K562 (cell line): ENCODE data around the gene FCGR3A. TPM values are rescaled to one million over a fixed set of nuclear protein-coding genes. Genes with fewer than 3 reads are reported as not detected.

Source experiments
- ATF7 ChIP-seq: fragments of 450-650 bp; IDR thresholded peaks from 2 replicates; pipeline ENCODE4 v1.7.1; 2014; ENCODE audit warnings: mild to moderate bottlenecking, moderate library complexity
- BRD9 ChIP-seq: fragments of 450-650 bp; IDR thresholded peaks from 2 replicates; pipeline ENCODE4 v1.6.1; 2018; ENCODE audit warnings: low read depth; ENCODE audit not compliant: partially characterized antibody
- CBFA2T3 ChIP-seq: fragments of 450-650 bp; IDR thresholded peaks from 2 replicates; pipeline ENCODE4 v1.6.1; 2017
- CC2D1A ChIP-seq: fragments of 450-650 bp; IDR thresholded peaks from 2 replicates; pipeline ENCODE4 v1.6.1; 2017; ENCODE audit warnings: mild to moderate bottlenecking
- CCNT2 ChIP-seq: IDR thresholded peaks from 2 replicates; pipeline ENCODE4 v1.6.1; 2011; ENCODE audit warnings: borderline replicate concordance, low read depth, mild to moderate bottlenecking, moderate library complexity, mixed read lengths, low read length; ENCODE audit not compliant: insufficient read length; ENCODE audit errors: extremely low read depth
- CEBPB ChIP-seq: fragments of 450-650 bp; IDR thresholded peaks from 2 replicates; pipeline ENCODE4 v1.6.1; 2016; ENCODE audit warnings: missing genetic modification characterization, missing compliant biosample characterization
- CEBPG ChIP-seq, 3 experiments: fragments of 200-800 bp in 1 of 3; sonication (Bioruptor generic) in 1 of 3; sonication (generic) in 1 of 3; formaldehyde crosslinking in 1 of 3; IDR thresholded peaks in 2 of 3; conservative IDR thresholded peaks in 1 of 3; 2 replicates each; pipeline versions ENCODE4 v1.6.1 to v1.8.0; 2016 to 2022; ENCODE audit warnings: missing compliant biosample characterization in 2 of 3, missing genetic modification characterization in 2 of 3, mild to moderate bottlenecking in 1 of 3, missing genetic modification reagents in 1 of 3
- CTBP1 ChIP-seq: fragments of 450-650 bp; IDR thresholded peaks from 2 replicates; pipeline ENCODE4 v1.6.1; 2016; ENCODE audit warnings: borderline replicate concordance
- ETV5 ChIP-seq: sonication (generic); formaldehyde crosslinking; IDR thresholded peaks from 2 replicates; pipeline ENCODE4 v1.4.0; 2020; ENCODE audit warnings: low read depth, mild to moderate bottlenecking, missing genetic modification reagents
- FOS ChIP-seq: IDR thresholded peaks from 3 replicates; pipeline ENCODE4 v1.6.1; 2011; ENCODE audit not compliant: insufficient read length; ENCODE audit errors: extremely low read depth
- HDAC3 ChIP-seq: fragments of 450-650 bp; IDR thresholded peaks from 2 replicates; pipeline ENCODE4 v1.6.1; 2018; ENCODE audit warnings: borderline replicate concordance, mild to moderate bottlenecking, moderate library complexity; ENCODE audit not compliant: partially characterized antibody
- HEY1 ChIP-seq: fragments of 250-450 bp; sonication (Bioruptor Pico); IDR thresholded peaks from 2 replicates; pipeline ENCODE4 v1.5.0; 2020; ENCODE audit warnings: mild to moderate bottlenecking, moderate library complexity, borderline replicate concordance
- KDM1A ChIP-seq, 2 experiments: fragments of 450-650 bp; IDR thresholded peaks; 2 replicates each; pipeline ENCODE4 v1.6.1; 2016; ENCODE audit warnings: mild to moderate bottlenecking in 2 of 2
- NCOA1 ChIP-seq: fragments of 450-650 bp; IDR thresholded peaks from 2 replicates; pipeline ENCODE4 v1.6.1; 2016; ENCODE audit warnings: low read depth
- NCOR1 ChIP-seq: fragments of 450-650 bp; IDR thresholded peaks from 2 replicates; pipeline ENCODE4 v1.6.1; 2016; ENCODE audit warnings: mild to moderate bottlenecking, moderate library complexity
- NFE2 ChIP-seq: IDR thresholded peaks from 2 replicates; pipeline ENCODE4 v1.6.1; 2014; ENCODE audit warnings: antibody characterized with exemption, low read depth
- NR1H2 ChIP-seq: sonication (generic); formaldehyde crosslinking; IDR thresholded peaks from 2 replicates; pipeline ENCODE4 v1.4.0; 2020; ENCODE audit warnings: mild to moderate bottlenecking, missing genetic modification reagents
- PML ChIP-seq: IDR thresholded peaks from 2 replicates; pipeline ENCODE4 v1.6.1; 2012; ENCODE audit warnings: low read length, inconsistent platforms
- STAT5B ChIP-seq: fragments of 250-450 bp; sonication (Bioruptor Pico); IDR thresholded peaks from 2 replicates; pipeline ENCODE4 v1.8.0; 2021; ENCODE audit warnings: mild to moderate bottlenecking, inconsistent platforms
- TAF7 ChIP-seq: fragments of 450-650 bp; IDR thresholded peaks from 2 replicates; pipeline ENCODE4 v1.6.1; 2016; ENCODE audit warnings: missing genetic modification characterization, missing compliant biosample characterization
- TAL1 ChIP-seq: fragments of 450-650 bp; IDR thresholded peaks from 2 replicates; pipeline ENCODE4 v1.6.1; 2016; ENCODE audit warnings: mild to moderate bottlenecking
- polyA plus RNA-seq, 8 experiments: library from polyadenylated mRNA; depleted of rRNA in 4 of 8; stranded (reverse) in 5 of 8; unstranded in 3 of 8; fragments of >200 nt; fragmentation: Nextera tagmentation in 2 of 8; fragmentation: Illumina TruSeq in 1 of 8; extraction: Ambion mirVana in 2 of 8; extraction: Trizol in 1 of 8; gene quantifications; 2 replicates each; pipeline versions ENCODE4 v1.2.1 to v1.2.3, GENCODE V29; 2011 to 2014; ENCODE audit warnings: inconsistent platforms in 1 of 8, missing spikeins in 1 of 8
- total RNA-seq, 7 experiments: library from RNA; depleted of rRNA in 6 of 7; stranded (reverse); fragments of >200 nt in 6 of 7; fragmentation: Illumina TruSeq in 2 of 7; extraction: Trizol in 2 of 7; gene quantifications; 2 replicates each; pipeline versions ENCODE4 v1.2.1 to v1.2.3, GENCODE V29; 2011 to 2021; ENCODE audit warnings: low replicate concordance in 1 of 7
- TF ChIP-seq, protein P1 (sequence below), 2 experiments: fragments of 450-650 bp; conservative IDR thresholded peaks; 2 replicates each; pipeline ENCODE4 v1.6.1; 2017; ENCODE audit warnings: mild to moderate bottlenecking in 2 of 2, moderate library complexity in 2 of 2
- TF ChIP-seq, protein P2 (sequence below): IDR thresholded peaks from 2 replicates; pipeline ENCODE4 v1.6.1; 2012; ENCODE audit warnings: low read depth, low read length, improper control_type of control experiment, borderline replicate concordance
- TF ChIP-seq, protein P3 (sequence below): sonication (generic); formaldehyde crosslinking; IDR thresholded peaks from 2 replicates; pipeline ENCODE4 v1.4.0; 2020; ENCODE audit warnings: mild to moderate bottlenecking, missing genetic modification reagents

Gene FCGR3A
- total and polyA plus RNA-seq, 9 of the 15 experiments (the other 6 are each of a cell fraction or from before 2014, with no cell fraction given): 0.04 to 0.29 (median 0.14) TPM; not detected in 3

DNA sequence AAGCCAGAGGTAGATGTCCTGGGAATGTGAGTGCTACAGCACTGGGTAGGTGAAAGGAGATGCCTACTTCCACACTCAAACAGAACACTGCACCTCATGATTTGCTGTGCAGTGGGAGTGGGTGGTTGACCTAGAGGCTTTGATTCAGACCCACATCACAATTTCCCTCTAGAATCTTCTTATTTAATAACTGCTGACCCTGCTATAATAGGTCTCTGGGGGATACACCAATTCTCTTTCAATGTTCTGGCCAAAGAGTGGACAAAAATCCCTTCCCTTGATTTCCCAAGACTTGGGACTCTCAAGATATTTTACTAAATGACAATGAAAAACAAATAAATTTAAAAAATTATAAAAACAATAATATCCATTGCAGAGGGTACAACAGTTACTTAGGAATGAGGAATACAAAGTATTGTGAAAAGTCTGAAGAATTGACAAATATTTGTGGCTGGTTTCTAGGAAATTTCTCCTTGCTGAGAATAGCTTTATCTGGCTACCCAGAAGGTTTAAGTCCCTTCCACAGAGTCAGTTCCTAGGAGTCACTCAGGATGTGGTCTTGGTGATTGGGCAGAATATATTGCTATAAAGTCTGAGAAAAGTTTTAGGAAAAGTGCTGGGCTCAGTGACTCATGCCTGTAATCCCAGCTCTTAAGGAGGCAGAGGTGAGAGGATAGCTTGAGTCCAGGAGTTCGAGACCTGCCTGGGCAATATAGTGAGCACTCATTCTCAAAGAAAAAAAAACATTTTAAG, 46.8 kb downstream of the FCGR3A start (continued):
- TF ChIP-seq CEBPG (CRISPR knock-in tag; IDR thresholded peaks at IDR 0.05): no peak
- TF ChIP-seq CEBPG (tag; conservative IDR thresholded peaks at IDR 0.05 in 1 of 2, IDR thresholded peaks at IDR 0.05 in 1 of 2): peak in 1 of 2 experiments; percentile 69; a peak in 2 of 4 replicates
- peak; percentile 35 for TF ChIP-seq FOS
- TF ChIP-seq TAL1: peak; percentile 74
- peak; percentile 24; the same call in 1 of the 2 replicates for TF ChIP-seq CC2D1A
- TF ChIP-seq CCNT2: peak; percentile 20
- TF ChIP-seq NCOR1: peak; percentile 81
- TF ChIP-seq, protein P1, sequence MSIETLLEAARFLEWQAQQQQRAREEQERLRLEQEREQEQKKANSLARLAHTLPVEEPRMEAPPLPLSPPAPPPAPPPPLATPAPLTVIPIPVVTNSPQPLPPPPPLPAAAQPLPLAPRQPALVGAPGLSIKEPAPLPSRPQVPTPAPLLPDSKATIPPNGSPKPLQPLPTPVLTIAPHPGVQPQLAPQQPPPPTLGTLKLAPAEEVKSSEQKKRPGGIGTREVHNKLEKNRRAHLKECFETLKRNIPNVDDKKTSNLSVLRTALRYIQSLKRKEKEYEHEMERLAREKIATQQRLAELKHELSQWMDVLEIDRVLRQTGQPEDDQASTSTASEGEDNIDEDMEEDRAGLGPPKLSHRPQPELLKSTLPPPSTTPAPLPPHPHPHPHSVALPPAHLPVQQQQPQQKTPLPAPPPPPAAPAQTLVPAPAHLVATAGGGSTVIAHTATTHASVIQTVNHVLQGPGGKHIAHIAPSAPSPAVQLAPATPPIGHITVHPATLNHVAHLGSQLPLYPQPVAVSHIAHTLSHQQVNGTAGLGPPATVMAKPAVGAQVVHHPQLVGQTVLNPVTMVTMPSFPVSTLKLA (conservative IDR thresholded peaks at IDR 0.05): peak; percentile 17 to 37; a peak in 1 of 4 replicates
- TF ChIP-seq, protein P2, sequence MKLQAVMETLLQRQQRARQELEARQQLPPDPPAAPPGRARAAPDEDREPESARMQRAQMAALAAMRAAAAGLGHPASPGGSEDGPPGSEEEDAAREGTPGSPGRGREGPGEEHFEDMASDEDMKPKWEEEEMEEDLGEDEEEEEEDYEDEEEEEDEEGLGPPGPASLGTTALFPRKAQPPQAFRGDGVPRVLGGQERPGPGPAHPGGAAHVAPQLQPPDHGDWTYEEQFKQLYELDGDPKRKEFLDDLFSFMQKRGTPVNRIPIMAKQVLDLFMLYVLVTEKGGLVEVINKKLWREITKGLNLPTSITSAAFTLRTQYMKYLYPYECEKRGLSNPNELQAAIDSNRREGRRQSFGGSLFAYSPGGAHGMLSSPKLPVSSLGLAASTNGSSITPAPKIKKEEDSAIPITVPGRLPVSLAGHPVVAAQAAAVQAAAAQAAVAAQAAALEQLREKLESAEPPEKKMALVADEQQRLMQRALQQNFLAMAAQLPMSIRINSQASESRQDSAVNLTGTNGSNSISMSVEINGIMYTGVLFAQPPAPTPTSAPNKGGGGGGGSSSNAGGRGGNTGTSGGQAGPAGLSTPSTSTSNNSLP: peak; percentile 85; the same call in 1 of the 2 replicates
- peak; percentile 66; the same call in 1 of the 2 replicates for TF ChIP-seq NCOA1
- TF ChIP-seq NR1H2: no peak
- no peak for TF ChIP-seq TAF7
- peak; percentile 69 to 76 for TF ChIP-seq KDM1A (IDR thresholded peaks at IDR 0.05)
- no peak for TF ChIP-seq HEY1 (CRISPR knock-in tag)
- TF ChIP-seq CTBP1: peak; percentile 48; the same call in 1 of the 2 replicates
- peak; percentile 76 for TF ChIP-seq BRD9
- peak; percentile 78; the same call in 1 of the 2 replicates for TF ChIP-seq PML
- TF ChIP-seq HDAC3: peak; percentile 52
- TF ChIP-seq, protein P3, sequence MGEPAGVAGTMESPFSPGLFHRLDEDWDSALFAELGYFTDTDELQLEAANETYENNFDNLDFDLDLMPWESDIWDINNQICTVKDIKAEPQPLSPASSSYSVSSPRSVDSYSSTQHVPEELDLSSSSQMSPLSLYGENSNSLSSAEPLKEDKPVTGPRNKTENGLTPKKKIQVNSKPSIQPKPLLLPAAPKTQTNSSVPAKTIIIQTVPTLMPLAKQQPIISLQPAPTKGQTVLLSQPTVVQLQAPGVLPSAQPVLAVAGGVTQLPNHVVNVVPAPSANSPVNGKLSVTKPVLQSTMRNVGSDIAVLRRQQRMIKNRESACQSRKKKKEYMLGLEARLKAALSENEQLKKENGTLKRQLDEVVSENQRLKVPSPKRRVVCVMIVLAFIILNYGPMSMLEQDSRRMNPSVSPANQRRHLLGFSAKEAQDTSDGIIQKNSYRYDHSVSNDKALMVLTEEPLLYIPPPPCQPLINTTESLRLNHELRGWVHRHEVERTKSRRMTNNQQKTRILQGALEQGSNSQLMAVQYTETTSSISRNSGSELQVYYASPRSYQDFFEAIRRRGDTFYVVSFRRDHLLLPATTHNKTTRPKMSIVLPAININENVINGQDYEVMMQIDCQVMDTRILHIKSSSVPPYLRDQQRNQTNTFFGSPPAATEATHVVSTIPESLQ (CRISPR knock-in tag): 0 out of 2 replicates have a peak, but pooled peaks have one; percentile 43
- peak; percentile 82 for TF ChIP-seq CBFA2T3
- TF ChIP-seq STAT5B (CRISPR knock-in tag): no peak
- peak; percentile 34; the same call in 1 of the 2 replicates for TF ChIP-seq ATF7
- peak; percentile 82 for TF ChIP-seq NFE2
- TF ChIP-seq ETV5 (CRISPR knock-in tag): peak; percentile 86
- TF ChIP-seq CEBPB (tag): 0 out of 2 replicates have a peak, but pooled peaks have one; percentile 30
